AML-193 (cell line): ENCODE measurements around the gene TTLL1.

Experiments used
- DNase-seq, 2 experiments: peaks; one replicate each; lab custom pipeline; 2025; lab: John Stamatoyannopoulos, UW

Gene TTLL1

GRCh38 chr22:42993651-42994275, 95.4 kb downstream of the TTLL1 start:
- DNase-seq: peak; percentile 56 to 58

DNA sequence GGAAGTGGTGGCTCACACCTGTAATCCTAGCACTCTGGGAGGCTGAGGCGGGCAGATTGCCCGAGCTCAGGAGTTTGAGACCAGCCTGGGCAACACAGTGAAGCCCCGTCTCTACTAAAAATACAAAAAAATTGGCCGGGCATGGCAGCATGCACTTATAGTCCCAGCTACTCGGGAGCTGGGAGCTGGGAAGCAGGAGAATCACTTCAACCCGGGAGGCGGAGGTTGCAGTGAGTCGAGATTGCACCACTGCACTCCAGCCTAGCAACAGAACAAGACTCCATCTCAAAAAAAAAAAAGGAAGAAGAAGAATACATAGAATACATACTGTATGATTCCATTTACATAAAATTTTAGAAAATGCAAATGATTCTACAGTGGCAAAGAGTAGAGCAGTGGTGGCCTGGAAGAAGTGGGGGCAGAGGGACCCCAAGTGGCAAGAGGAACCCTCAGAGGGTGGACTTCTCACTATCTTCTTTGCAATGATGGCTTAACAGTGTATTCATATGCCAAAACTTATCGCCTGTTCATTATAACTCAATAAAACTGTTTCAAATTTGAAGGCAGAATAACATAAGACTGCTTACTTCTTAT, 96.2 kb downstream of the TTLL1 start:
- DNase-seq: no peak

DNA sequence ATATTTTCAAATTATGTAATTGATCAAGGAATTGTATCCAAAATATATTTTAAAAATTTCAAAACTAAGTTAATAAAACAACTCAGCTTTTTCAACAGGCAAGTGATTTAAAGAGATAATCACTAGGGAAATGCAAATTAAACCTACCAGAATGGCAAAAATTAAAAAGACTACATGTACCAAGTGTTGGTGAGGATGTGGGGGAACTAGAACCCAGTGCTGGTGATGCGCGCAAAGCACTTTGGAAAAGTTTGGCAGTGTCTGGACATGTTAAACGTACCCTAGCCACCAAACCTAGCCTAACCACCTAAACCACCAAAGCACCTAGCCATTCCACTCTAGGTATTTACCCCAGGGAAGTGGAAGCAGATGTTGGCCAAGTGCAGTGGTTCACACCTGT, 97.1 kb downstream of the TTLL1 start:
- no peak for DNase-seq

DNA sequence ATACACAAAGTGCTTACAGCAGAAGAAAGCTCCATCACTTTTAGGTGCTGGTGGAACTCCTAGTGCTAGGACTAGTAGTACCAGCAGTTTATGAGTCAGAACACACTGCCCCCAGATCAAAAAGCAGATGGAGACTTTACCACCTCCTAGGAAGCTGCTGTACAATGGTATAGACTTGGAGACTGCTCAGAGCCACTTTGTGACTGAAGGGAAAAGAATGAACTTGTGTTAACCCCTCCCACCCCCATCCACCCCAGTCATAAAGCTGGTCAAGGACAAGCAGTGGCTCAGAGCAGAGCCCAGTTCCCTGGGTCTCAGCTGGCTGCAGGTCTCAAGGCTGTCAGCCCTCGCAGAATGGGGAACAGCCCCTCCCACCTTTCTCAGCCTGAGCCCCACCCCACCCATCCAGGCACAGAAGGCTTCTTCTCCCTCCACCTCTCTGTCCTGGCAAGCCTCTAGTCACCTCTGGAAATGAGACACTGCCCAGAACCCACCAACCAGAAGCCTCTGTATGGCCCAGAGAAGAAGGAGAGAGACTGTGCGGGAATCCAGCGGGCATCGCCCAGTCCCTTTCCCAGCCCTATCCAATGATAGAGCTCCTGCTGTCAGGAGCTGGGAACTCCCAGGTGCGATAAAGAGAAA, 98.1 kb downstream of the TTLL1 start:
- DNase-seq: no peak

DNA sequence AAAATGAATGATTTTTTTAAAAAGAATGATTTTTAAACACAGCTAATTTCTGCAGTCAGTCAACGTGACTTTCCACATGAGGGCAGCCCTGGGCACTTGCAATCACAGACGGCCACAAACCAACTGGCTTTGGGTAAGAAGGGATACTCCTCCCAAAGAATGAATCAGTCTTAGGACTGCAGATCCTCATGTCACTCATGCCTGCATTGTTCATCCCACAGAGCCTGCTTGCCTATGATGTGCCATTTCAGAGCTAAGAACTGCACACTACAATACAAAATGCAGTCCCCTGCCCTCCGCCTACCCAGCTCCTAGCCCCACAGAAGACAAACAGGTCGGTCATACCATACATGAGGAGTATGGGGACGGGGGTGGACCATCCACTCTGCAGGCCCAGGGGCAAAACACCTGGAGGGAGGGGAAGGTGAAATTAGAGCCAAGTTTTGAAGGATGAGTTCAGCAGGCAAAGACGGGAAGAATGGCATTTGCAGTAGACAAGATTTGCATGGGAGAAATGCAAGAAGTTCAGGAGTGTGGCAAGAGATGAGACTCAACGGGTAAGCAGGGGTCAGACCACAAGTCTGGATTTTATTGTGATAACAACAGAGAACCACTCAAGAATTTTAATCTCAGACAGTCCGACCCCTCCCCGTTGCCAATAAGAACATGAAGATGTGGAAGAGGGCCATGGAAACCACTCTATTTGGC, 98.9 kb downstream of the TTLL1 start:
- no peak for DNase-seq
